OCI-LY3 (cell line): ENCODE measurements around the gene SLC51A.

Source experiments
- EZH2phosphoT487 ChIP-seq: fragments of 200-600 bp; shearing (Covaris generic); IDR thresholded peaks from 2 replicates; pipeline ENCODE4 v1.6.1; 2018; ENCODE audit warnings: antibody characterized with exemption, mixed run types, low read depth
- TF ChIP-seq, protein P1 (sequence below): fragments of 200-600, 300-600 bp; sonication (generic); IDR thresholded peaks from 2 replicates; pipeline ENCODE4 v1.5.1; 2014; ENCODE audit warnings: antibody characterized with exemption, low read length, low read depth

DNA sequence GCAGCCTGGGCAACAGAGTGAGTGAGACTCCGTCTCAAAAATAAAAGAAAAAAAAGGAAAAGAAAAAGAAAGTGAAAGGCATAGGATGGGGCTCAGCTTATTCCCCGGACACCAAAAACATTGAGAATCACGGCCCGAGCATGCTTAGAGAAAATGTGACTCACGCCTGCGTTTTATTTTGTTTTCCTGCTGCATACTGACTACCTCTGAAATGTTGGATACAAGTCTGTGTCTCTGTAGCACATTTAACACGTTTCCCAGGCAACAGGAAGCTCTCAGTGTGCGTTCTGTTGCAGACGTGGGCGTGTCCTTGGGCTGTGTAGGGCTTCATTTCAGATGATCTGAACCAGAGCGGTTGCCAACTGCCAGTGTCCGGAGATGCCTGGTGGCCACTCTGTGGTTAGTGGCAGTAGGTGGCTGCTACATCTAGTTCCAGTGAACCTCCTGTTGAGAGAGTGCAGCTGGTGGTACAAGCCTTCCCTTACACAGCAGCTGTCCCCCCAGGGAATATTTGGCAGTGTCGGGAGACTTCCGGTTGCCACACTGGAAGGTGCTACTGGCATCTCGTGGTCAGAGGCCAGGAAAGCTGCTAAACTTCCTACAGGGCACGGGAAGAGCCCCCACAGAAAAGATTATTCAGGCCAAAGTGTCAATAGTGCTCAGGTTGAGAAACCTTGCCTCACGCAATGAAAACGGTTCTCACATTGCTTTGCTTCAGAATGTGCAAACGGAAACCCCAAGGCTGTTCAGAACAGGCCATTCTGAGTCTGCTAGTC lies 3.0 kb downstream of the SLC51A start:
- TF ChIP-seq, protein P1, sequence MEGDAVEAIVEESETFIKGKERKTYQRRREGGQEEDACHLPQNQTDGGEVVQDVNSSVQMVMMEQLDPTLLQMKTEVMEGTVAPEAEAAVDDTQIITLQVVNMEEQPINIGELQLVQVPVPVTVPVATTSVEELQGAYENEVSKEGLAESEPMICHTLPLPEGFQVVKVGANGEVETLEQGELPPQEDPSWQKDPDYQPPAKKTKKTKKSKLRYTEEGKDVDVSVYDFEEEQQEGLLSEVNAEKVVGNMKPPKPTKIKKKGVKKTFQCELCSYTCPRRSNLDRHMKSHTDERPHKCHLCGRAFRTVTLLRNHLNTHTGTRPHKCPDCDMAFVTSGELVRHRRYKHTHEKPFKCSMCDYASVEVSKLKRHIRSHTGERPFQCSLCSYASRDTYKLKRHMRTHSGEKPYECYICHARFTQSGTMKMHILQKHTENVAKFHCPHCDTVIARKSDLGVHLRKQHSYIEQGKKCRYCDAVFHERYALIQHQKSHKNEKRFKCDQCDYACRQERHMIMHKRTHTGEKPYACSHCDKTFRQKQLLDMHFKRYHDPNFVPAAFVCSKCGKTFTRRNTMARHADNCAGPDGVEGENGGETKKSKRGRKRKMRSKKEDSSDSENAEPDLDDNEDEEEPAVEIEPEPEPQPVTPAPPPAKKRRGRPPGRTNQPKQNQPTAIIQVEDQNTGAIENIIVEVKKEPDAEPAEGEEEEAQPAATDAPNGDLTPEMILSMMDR = no peak
- TF ChIP-seq EZH2phosphoT487 = no peak
